ENCODE results near the gene EEIG1.
A peak's percentile ranks its signal among the peaks of the same experiment; 100 is the strongest.

Gene EEIG1

DNA sequence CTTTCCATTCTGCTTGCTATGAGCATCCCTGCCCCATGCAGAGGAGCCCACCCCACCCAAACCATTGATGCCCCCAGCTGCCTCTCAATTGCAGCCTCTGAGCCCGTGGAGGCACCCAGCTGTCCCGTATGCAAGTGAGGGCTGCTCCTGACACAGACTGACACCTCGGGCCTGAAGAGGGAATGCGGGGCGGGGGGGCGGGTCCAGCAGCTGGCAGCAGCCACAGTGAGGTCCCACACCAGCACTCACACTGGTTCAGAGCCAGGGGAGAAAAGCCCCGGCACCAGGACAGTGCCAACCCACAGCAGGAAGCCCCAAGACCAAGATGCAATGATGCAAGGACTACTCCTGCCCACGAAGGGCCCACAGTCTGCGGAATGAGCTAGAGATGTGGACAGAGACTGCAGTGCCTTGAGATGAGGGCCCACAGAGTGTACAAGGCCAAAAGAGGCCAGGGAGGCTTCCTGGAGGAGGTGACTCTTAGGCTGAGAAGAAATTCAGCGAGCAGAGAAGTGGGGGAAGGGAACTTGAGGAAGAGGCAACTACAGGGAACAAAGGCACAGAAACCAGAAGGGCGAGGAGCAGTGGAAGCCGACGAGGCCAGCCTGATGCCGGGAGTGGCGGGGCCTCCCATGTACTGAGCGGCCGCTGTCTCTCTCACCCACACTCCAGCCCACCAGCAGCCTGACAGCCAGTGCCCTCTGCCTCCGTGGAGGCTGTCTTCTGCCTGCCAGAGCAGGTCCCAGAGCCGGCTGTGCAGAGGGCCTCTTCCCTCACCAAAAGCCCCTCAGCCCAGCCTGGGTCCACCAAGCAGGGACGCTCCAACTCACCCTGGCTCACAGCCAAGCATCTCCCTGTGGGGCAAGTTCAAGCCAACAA, 9.2 kb downstream of the EEIG1 start:
- Histone ChIP-seq H3K4me3 (no peak overlapping the region), H3K9ac (peak overlapping the region; percentile 43), H4K20me1 (peaks cover 100% of the 10 kb centered on the region), H3K9me3 (no peaks in the 10 kb centered on the region), H3K4me2 (peak overlapping the region; percentile 77), H3K27me3 (no peaks in the 10 kb centered on the region), H3K4me1 (peaks cover 98% of the 10 kb centered on the region), H3K36me3 (no peaks in the 10 kb centered on the region), H3K27ac (peak overlapping the region; percentile 46)
- no peak for TF ChIP-seq Cebpa-rat (IDR thresholded peaks at IDR 0.05)

DNA sequence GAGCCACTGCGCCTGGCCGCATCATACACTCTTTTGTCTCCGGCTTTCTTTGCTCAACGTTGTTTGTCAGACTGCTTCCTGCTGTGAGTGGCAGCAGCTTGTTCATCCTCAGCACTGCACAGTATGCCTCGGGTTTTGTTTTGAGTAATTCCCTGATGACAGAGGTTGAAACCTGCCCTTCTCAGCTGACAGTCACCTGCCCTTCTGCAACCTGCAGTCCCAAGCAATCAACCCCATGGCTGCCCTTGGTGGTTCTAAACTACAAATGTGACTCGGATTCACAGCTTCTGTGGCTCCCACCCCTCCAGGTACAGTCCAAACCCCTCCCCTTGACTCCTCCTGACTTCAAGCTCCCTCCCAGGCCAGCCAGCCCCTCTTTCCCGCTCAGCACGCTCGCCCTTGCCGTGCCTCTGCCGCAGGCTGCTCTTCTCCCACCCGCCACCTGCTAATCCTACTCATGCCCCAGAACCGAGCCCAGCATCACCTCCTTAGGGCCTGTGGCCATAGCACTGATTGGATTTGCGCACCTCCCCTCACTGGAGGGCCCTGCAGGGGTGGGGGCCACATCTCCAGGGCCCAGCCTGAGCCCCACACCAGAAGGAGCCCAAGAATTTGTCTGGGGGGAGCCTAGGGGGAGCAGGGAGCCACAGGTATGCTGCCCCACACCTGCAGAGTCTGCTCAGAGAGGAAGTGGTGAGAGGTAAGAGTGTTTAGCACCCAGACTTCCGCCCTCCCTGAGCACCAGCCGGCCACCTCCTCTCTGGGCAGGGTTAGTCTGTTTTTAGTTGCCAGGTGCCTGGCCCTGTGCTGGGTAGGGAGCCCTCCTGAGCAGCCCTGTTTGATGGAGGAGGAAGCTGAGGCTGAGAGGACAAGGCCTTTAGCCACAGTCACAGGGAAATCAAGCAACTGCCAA, 10.1 kb downstream of the EEIG1 start:
- no peaks in the 10 kb centered on the region for H3K27me3 ChIP-seq
- peaks cover 98% of the 10 kb centered on the region for H3K4me1 ChIP-seq
- peak overlapping the region; percentile 46; the same call in 1 of the 2 replicates for H3K27ac ChIP-seq
- H3K36me3 ChIP-seq: no peaks in the 10 kb centered on the region
- H3K4me3 ChIP-seq: no peak overlapping the region; the same call in 1 of the 2 replicates
- peak overlapping the region; percentile 38; the same call in 1 of the 2 replicates for H3K9ac ChIP-seq
- H3K4me2 ChIP-seq: peak overlapping the region; percentile 77
- no peak for TF ChIP-seq Cebpa-rat (IDR thresholded peaks at IDR 0.05)
- H4K20me1 ChIP-seq: peaks cover 100% of the 10 kb centered on the region
- no peaks in the 10 kb centered on the region for H3K9me3 ChIP-seq

DNA sequence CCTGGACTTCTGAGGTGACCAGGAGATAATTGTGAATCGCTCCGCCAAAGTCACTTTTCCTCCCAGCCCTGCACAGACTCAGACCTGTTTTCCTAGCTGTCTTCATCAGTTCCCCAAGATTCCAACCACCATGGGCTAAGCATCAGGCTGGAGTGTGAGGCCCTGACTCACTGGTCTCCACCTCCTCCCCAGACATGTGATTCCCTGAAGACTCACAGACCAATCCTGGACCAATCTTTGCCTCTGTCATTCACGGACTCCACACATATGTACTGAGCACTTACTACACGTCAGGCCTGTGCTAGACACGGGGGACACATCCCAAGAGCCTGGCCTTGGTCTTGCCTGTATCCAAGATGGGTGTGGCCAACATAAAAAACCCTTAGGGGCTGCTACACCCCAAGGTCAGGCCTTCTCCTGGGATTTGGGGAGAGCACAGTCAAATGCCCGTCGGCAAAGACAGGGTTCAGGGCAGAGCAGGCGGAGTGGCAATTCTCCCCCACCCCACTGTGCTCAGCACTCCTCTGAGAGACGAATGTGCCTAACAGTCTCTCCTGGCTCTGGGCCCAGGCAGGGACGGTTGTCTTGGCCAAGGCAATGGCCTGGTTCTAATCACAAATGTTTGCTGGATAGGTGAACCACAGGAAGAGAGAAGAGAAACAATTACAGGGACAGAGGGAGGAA, 11.9 kb downstream of the EEIG1 start:
- Histone ChIP-seq H4K20me1 (peaks cover 100% of the 10 kb centered on the region), H3K27me3 (no peaks in the 10 kb centered on the region), H3K4me3 (no peak overlapping the region), H3K9me3 (no peaks in the 10 kb centered on the region), H3K4me2 (peak overlapping the region; percentile 22; the same call in 1 of the 2 replicates), H3K9ac (no peak overlapping the region), H3K27ac (no peak overlapping the region), H3K36me3 (no peaks in the 10 kb centered on the region), H3K4me1 (peaks cover 92% of the 10 kb centered on the region)
- no peak for TF ChIP-seq Cebpa-rat (IDR thresholded peaks at IDR 0.05)

DNA sequence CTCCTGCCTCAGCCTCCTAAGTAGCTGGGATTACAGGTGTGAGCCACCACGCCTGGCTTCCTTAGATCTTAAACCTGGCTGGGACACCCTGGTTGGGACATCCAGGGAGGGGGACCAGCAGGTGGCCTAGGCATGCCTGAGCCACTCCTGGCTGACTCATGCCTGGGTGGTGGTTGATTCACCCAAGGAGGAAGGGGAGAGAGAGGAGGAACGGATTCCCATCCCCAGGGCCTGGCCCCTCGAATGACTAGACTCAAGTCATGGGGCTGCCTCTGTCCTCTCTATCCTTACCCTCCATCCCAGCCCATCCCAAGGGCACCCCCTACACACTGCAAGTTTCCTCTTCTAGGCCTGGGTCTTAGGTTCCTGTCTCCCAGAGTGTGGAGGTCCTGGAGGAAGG, 12.7 kb downstream of the EEIG1 start:
- no peak for TF ChIP-seq Cebpa-rat (IDR thresholded peaks at IDR 0.05)
- H3K9me3 ChIP-seq: no peaks in the 10 kb centered on the region
- H3K4me2 ChIP-seq: peak overlapping the region; percentile 24; the same call in 1 of the 2 replicates
- H3K27me3 ChIP-seq: no peaks in the 10 kb centered on the region
- no peak overlapping the region for H3K9ac ChIP-seq
- H3K27ac ChIP-seq: no peak overlapping the region
- H3K4me1 ChIP-seq: peaks cover 84% of the 10 kb centered on the region
- H4K20me1 ChIP-seq: peaks cover 100% of the 10 kb centered on the region
- no peaks in the 10 kb centered on the region for H3K36me3 ChIP-seq
- no peak overlapping the region for H3K4me3 ChIP-seq

GRCh38 chr9:127967151-127967809, 13.5 kb downstream of the EEIG1 start:
- no peak for TF ChIP-seq Cebpa-rat (IDR thresholded peaks at IDR 0.05)
- Histone ChIP-seq H3K9ac (peak overlapping the region; percentile 1; the same call in 1 of the 2 replicates), H3K27ac (no peak overlapping the region; the same call in 1 of the 2 replicates), H3K36me3 (no peaks in the 10 kb centered on the region), H3K27me3 (no peaks in the 10 kb centered on the region), H3K4me1 (peaks cover 77% of the 10 kb centered on the region), H4K20me1 (peaks cover 100% of the 10 kb centered on the region), H3K9me3 (no peaks in the 10 kb centered on the region), H3K4me2 (peak overlapping the region; percentile 61), H3K4me3 (no peak overlapping the region)

GRCh38 chr9:127966416-127967150, 14.2 kb downstream of the EEIG1 start:
- Histone ChIP-seq H3K9ac (peak overlapping the region; percentile 1; the same call in 1 of the 2 replicates), H3K9me3 (no peaks in the 10 kb centered on the region), H3K4me2 (peak overlapping the region; percentile 61), H3K4me1 (peaks cover 70% of the 10 kb centered on the region), H3K36me3 (no peaks in the 10 kb centered on the region), H3K4me3 (no peak overlapping the region), H3K27ac (peak overlapping the region; percentile 22; the same call in 1 of the 2 replicates), H4K20me1 (peaks cover 100% of the 10 kb centered on the region), H3K27me3 (no peaks in the 10 kb centered on the region)
- no peak for TF ChIP-seq Cebpa-rat (IDR thresholded peaks at IDR 0.05)

- Histone ChIP-seq H3K4me1 (peaks cover 68% of the 10 kb centered on the region), H3K9ac (peak overlapping the region; percentile 1; the same call in 1 of the 2 replicates), H4K20me1 (peaks cover 100% of the 10 kb centered on the region), H3K9me3 (no peaks in the 10 kb centered on the region), H3K27ac (peak overlapping the region; percentile 62), H3K4me3 (no peak overlapping the region), H3K27me3 (no peaks in the 10 kb centered on the region), H3K36me3 (no peaks in the 10 kb centered on the region), H3K4me2 (peak overlapping the region; percentile 61)
- TF ChIP-seq Cebpa-rat (IDR thresholded peaks at IDR 0.05): no peak
These were observed 14.8 kb downstream of the EEIG1 start for GRCh38 chr9:127965953-127966352.

DNA sequence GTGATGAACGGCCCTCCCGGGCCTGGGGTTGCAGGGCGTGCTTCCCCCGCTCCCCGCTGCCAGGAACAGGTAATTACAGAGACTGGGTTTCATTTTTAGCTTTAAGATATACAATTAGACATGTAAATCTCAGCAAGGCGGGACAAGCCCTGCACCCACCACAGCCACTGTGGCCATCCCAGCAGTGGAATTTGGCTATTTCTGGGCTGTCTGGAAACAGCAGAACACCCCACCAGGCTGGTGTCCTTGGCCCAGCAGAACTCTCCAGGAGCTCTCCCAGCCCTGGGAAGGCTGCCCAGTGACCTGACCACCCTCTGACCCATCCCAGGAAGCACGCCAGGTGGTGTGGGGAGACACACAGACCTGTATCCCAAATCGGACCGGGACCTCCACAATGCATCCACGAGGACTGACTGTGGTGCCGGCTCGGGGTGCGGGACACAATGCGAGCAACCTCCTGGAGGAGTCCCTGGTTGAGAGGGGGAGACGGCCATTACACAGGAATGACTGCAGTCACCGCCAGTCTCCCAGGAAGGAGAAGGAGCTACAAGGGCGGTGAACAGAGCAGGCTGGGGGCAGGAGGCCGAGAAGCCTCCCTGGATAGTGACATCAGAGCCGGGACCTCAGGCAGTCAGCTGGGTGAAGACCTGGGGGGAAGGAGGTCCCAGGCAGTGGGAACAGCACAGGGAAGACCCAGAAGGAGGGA, 17.3 kb downstream of the EEIG1 start:
- H4K20me1 ChIP-seq: peaks cover 99% of the 10 kb centered on the region
- no peaks in the 10 kb centered on the region for H3K36me3 ChIP-seq
- H3K4me1 ChIP-seq: peaks cover 53% of the 10 kb centered on the region
- H3K9ac ChIP-seq: no peak overlapping the region
- TF ChIP-seq Cebpa-rat (IDR thresholded peaks at IDR 0.05): no peak
- H3K27me3 ChIP-seq: no peaks in the 10 kb centered on the region
- H3K4me3 ChIP-seq: no peak overlapping the region
- H3K27ac ChIP-seq: peak overlapping the region; percentile 7; the same call in 1 of the 2 replicates
- H3K4me2 ChIP-seq: no peak overlapping the region
- no peaks in the 10 kb centered on the region for H3K9me3 ChIP-seq
